GM12892 (cell line): ENCODE results near the gene FCHO2.

ENCODE experiments used
- POLR2A ChIP-seq: IDR thresholded peaks from 2 replicates; pipeline ENCODE4 v1.6.1; 2011; ENCODE audit warnings: low read depth, low read length, control low read depth
- POLR2AphosphoS5 ChIP-seq: IDR thresholded peaks from 2 replicates; pipeline ENCODE4 v1.6.1; 2011; ENCODE audit warnings: low read depth, low read length, control low read depth
- TAF1 ChIP-seq: IDR thresholded peaks from 2 replicates; pipeline ENCODE4 v1.6.1; 2011; ENCODE audit warnings: low read depth, mild to moderate bottlenecking, control low read depth, low read length, borderline replicate concordance

DNA sequence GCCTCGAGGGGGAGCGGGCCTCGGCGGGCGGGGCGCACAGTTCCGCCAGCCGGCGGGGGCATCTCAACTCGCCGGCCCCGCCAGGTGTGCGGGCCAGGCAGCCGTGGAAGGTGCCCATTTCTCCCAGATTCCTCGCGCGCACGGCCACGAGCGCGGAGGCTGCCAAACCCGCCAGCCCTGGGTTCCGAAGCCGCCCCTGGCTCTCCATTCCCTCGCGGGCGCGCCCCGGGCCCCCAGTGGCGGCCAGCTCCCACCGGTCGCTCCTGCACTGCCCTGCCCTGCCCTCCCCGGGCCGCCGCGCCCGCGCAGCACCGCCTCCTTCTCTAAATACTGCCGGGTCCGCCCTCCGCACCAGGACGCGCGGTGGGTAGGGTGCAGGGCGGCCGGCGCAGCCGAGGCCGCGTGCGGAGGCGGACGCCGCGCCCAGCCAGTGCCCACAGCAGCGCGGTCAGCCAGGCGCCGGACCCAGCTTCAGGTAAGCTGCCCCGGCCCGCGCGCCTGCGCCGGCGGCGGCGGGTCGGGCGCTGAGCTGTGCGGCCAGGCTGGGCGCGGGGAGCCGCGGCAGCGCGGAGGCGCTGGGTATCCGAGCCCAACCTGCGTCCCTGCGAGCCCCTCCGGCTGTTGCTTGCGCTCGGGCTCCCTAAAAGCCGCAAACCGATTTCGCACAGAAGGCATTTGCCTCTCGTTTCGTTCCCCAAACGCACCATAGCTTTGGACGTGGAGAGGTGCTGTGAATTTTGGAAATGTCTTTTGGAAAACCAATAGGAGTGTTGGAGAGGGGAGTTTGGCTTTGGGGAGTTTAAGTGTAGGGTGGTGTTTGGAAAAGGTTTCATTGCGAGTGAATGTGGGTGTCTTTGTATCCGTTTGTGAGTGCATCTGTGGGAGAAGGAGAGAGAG, 164.6 kb downstream of the FCHO2 start, which contains the start of gene TMEM171:
- TF ChIP-seq POLR2A (no peak), POLR2AphosphoS5 (no peak), TAF1 (no peak)
